NCI-H1105 (cell line): ENCODE measurements around the gene C22orf31.
"Not testable (repeated sequence)": the region's sequence is repeated elsewhere in the genome, so short reads cannot be mapped to it uniquely, and the experiment has no call there.

Experiments
- DNase-seq: peaks from one replicate; lab custom pipeline; 2025; lab: John Stamatoyannopoulos, UW

The C22orf31 gene

GRCh38 chr22:29055192-29055830 lies 6.3 kb downstream of the C22orf31 start:
- DNase-seq: no peak

GRCh38 chr22:29054251-29054767 lies 7.3 kb downstream of the C22orf31 start:
- DNase-seq: no peak

DNA sequence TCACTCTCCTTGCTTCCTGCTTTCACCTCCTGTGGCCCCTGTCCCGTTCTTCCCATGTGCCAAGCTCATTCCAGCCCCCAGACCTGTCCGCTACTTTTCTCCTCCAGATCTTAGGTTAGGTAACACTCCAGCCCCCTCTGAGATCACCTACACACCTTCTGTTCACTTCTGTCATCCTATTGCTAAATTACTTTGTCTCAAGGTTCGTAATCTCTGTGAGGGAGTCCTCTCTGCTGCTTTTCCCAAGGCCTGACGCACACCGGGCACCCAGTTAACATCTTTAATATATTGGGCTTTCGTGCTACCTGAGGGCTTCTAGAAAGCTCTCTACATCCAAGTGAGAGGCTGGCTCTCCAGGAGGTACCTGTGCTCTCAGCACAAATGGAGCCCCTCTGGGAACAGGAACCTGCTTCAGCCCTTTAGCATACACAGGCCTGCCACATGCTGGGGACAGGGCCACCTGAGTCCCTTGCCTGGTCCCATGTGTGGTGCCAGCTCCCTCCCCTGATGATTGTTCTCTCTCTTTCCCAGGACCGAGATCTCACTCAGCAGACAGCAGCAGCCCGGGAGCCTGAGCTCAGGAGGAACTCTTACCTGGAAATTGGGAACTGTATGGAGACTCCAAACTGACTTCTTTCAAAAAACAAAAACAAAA lies 8.5 kb downstream of the C22orf31 start:
- no peak for DNase-seq

- no peak for DNase-seq
Observed at GRCh38 chr22:29050457-29050856, 11.2 kb downstream of the C22orf31 start.

DNA sequence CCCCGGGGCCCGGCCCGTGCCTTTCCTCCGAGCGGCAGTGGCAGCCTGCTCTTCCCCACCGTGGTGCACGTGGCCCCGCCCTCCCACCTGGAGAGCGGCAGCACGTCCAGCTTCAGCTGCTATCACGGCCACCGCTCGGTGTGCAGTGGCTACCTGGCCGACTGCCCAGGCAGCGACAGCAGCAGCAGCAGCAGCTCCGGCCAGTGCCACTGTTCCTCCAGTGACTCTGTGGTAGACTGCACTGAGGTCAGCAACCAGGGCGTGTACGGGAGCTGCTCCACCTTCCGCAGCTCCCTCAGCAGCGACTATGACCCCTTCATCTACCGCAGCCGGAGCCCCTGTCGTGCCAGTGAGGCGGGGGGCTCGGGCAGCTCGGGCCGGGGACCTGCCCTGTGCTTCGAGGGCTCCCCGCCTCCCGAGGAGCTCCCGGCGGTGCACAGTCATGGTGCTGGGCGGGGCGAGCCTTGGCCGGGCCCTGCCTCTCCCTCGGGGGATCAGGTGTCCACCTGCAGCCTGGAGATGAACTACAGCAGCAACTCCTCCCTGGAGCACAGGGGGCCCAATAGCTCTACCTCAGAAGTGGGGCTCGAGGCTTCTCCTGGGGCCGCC lies 11.9 kb downstream of the C22orf31 start:
- DNase-seq: no peak

DNA sequence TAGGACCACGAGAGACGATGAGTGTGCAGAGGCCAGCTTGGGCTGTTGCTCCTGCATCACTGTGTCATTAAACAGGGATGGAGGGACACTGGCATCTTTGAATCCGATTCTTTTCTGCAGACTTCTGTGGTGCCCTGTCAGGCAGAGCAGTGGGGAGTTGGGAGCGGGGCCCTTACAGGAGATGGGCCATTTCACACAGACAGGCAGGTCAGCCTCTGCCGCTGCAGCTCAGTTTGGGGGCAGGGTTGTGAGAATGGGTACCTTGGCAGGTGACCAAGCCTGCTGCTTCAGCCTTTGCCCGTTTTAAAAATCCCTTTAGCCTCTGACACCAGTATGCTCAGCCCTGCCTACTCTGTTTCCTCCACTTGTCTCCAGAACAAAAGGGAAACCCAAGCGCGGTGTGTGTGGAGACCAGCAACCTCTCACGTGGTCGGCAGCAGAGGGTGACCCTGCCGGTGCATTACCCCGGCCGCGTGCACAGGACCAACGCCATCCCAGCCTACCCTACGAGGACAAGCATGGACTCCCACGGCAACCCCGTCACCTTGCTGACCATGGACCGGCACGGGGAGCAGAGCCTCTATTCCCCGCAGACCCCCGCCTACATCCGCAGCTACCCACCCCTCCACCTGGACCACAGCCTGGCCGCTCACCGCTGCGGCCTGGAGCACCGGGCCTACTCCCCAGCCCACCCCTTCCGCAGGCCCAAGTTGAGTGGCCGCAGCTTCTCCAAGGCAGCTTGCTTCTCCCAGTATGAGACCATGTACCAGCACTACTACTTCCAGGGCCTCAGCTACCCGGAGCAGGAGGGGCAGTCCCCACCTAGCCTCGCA lies 12.6 kb downstream of the C22orf31 start:
- no peak for DNase-seq

GRCh38 chr22:29044657-29045176 lies 16.9 kb downstream of the C22orf31 start:
- no peak for DNase-seq

GRCh38 chr22:29043906-29044575 lies 17.6 kb downstream of the C22orf31 start:
- DNase-seq: no peak

DNA sequence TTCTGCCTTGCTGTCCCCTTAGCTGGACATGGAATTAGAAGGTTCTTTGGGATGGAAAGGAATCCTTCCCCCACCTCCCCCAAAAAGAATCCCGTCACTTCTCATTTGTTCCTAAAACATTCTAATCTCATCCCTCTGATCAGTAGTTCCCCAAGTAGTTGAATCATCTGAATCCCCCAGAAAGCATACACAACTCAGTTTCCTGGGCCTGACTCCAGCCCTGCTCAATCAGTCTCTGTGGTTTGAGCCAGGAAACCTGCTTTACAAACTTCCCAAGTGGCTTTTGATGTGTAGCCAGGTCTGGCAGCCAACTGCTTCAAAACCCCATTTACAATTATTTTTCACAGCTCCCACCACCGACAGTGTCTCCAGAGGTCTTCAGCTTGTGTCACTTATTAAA lies 20.2 kb downstream of the C22orf31 start:
- no peak for DNase-seq

GRCh38 chr22:29040385-29041275 lies 21.0 kb downstream of the C22orf31 start:
- peak; percentile 35 for DNase-seq

DNA sequence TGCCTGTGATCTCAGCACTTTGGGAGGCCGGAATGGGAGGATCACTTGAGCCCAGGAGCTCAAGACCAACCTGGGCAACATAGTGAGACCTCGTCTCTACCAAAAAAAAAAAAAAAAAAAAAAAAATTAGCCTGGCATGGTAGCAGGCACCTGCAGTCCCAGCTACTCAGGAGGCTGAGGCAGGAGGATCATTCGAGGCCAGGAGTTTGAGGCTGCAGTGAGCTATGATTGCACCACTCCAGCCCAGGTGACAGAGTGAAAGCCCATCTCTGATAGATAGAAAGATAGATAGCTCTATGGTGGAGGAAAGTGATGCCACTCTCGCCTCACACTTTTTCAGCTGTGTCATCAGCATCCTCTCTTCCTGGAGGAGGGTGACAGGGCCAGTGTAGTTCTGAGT lies 21.9 kb downstream of the C22orf31 start:
- not testable (repeated sequence) for DNase-seq

DNA sequence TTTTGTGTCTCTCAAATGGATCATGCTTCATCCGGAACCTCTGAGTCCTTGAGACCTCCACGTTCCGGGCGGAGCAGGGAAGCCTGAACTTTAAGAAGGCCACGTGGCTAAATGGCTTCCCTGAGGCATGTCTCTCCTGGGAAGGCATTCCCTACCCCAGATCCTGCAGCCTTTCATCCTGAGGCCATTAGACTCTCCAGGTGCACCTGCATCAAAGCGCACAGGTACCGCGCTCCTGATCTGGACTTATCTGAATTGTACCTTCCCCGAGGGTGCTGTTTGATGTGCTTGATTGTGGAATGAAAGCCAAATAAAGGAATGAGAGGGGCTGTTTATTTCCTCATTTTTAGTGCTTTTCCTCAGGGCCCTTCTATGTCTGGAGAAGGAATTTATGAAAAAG lies 22.5 kb downstream of the C22orf31 start:
- no peak for DNase-seq

DNA sequence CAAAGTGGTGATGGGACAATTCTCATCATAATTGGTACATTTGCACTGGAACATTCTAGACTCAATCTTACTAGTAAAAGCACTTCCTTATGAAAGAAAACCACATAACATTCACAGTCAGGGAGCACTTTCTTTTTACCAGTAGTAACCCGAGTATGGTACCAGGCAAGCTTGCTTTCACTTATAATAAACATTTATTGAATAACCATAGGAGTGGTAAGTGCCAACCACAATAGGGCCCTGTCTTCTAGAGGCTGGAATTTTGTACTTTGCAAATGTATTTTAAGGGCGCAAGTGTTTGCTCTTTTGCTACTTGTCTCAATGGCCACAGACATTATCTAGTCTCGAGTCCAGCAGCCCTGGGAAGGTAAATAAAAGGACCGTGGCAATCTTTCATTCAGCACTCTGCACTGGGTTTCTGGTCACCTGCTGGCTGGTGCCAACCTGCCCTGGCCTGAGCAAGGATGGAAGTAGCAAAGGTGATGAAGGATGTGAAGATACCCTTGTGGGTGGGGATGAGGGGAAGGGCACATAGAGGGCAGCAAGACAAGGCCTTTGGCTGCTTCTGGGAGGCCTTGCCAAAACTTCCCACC lies 24.2 kb downstream of the C22orf31 start:
- DNase-seq: no peak

GRCh38 chr22:29032584-29032983 lies 29.0 kb downstream of the C22orf31 start:
- DNase-seq: no peak

- no peak for DNase-seq
Observed at GRCh38 chr22:29032014-29032475, 29.6 kb downstream of the C22orf31 start.

GRCh38 chr22:29031227-29032011 lies 30.2 kb downstream of the C22orf31 start:
- peak; percentile 1 for DNase-seq

GRCh38 chr22:29030618-29031226 lies 30.9 kb downstream of the C22orf31 start:
- peak; percentile 77 for DNase-seq

DNA sequence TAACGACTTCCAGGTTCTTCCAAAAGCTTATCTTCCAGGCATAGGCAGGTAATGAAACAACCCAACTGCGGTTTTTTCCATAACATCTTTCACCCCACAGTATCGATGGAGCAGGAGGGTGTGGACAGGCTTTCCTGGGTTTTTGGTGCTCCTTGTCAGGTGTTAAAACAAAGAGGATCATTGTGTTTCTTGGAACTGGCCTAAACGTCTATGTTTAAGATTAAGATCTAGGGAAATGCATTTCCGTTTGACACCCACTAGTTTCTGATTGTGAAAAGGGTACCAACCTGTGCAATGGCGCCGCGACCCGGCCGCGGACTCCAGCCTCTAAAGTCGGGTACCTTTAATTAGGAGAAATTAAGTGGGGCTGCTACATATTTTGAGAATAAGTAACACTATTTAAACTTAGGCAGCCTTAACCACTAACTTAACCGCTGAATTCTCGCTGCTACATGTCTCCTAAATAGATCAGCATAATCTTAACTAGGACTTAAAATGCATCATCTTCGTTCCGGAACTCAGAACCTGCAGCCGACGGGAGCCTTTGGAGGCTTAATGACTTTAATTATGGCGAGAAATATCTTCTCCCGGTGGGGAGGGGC lies 31.5 kb downstream of the C22orf31 start:
- peak; percentile 32 for DNase-seq
